ENCODE results near the gene ANGPTL8. TPM values are rescaled to one million over a fixed set of nuclear protein-coding genes. Genes with fewer than 3 reads are reported as not detected.

Gene ANGPTL8
- total RNA-seq, 1 experiment from 2014 or later: not detected

GRCh38 chr19:11227195-11227886 is 12.1 kb upstream of the ANGPTL8 start:
- in situ Hi-C loops (cut with HindIII; ENCODE audit: low pct_unique_long_range_greater_than_20kb, low sequenced_read_pairs): no loop called here
- peak; percentile 30 for DNase-seq (ENCODE audit: low read depth, low spot score)

GRCh38 chr19:11230621-11231386 is 8.6 kb upstream of the ANGPTL8 start:
- DNase-seq (ENCODE audit: low read depth, low spot score): no peak
- in situ Hi-C loops (cut with HindIII; ENCODE audit: low pct_unique_long_range_greater_than_20kb, low sequenced_read_pairs): no loop called here

- no peak for DNase-seq (ENCODE audit: low read depth, low spot score)
- in situ Hi-C loops (cut with HindIII; ENCODE audit: low pct_unique_long_range_greater_than_20kb, low sequenced_read_pairs): no loop called here
These were observed 6.9 kb upstream of the ANGPTL8 start for GRCh38 chr19:11232555-11232954.

- DNase-seq (ENCODE audit: low read depth, low spot score): no peak
- in situ Hi-C loops (cut with HindIII; ENCODE audit: low pct_unique_long_range_greater_than_20kb, low sequenced_read_pairs): no loop called here
These were observed 6.3 kb upstream of the ANGPTL8 start for GRCh38 chr19:11233073-11233472.

GRCh38 chr19:11234486-11235075 is 4.8 kb upstream of the ANGPTL8 start:
- in situ Hi-C loops (cut with HindIII; ENCODE audit: low pct_unique_long_range_greater_than_20kb, low sequenced_read_pairs): no loop called here
- no peak for DNase-seq (ENCODE audit: low read depth, low spot score)

GRCh38 chr19:11236324-11237301 is 2.8 kb upstream of the ANGPTL8 start:
- in situ Hi-C loops (cut with HindIII; ENCODE audit: low pct_unique_long_range_greater_than_20kb, low sequenced_read_pairs): no loop called here
- DNase-seq (ENCODE audit: low read depth, low spot score): no peak

- in situ Hi-C loops (cut with HindIII; ENCODE audit: low pct_unique_long_range_greater_than_20kb, low sequenced_read_pairs): no loop called here
- DNase-seq (ENCODE audit: low read depth, low spot score): no peak
These were observed 2.1 kb upstream of the ANGPTL8 start for GRCh38 chr19:11237321-11237720.

GRCh38 chr19:11238041-11238440 is 1.4 kb upstream of the ANGPTL8 start:
- no peak for DNase-seq (ENCODE audit: low read depth, low spot score)
- in situ Hi-C loops (cut with HindIII; ENCODE audit: low pct_unique_long_range_greater_than_20kb, low sequenced_read_pairs): no loop called here

GRCh38 chr19:11238781-11239376 is 540 bp upstream of the ANGPTL8 start:
- in situ Hi-C loops (cut with HindIII; ENCODE audit: low pct_unique_long_range_greater_than_20kb, low sequenced_read_pairs): no loop called here
- no peak for DNase-seq (ENCODE audit: low read depth, low spot score)

- in situ Hi-C loops (cut with HindIII; ENCODE audit: low pct_unique_long_range_greater_than_20kb, low sequenced_read_pairs): no loop called here
- DNase-seq (ENCODE audit: low read depth, low spot score): no peak
These were observed 607 bp downstream of the ANGPTL8 start for GRCh38 chr19:11240008-11240444.

- in situ Hi-C loops (cut with HindIII; ENCODE audit: low pct_unique_long_range_greater_than_20kb, low sequenced_read_pairs): no loop called here
- no peak for DNase-seq (ENCODE audit: low read depth, low spot score)
These were observed 2.6 kb downstream of the ANGPTL8 start for GRCh38 chr19:11242025-11242424.

GRCh38 chr19:11242864-11243797 is 3.7 kb downstream of the ANGPTL8 start:
- in situ Hi-C loops (cut with HindIII; ENCODE audit: low pct_unique_long_range_greater_than_20kb, low sequenced_read_pairs): no loop called here
- DNase-seq (ENCODE audit: low read depth, low spot score): peak; percentile 78

- in situ Hi-C loops (cut with HindIII; ENCODE audit: low pct_unique_long_range_greater_than_20kb, low sequenced_read_pairs): no loop called here
These were observed 4.4 kb downstream of the ANGPTL8 start for GRCh38 chr19:11243798-11244169.

GRCh38 chr19:11244846-11245589 is 5.6 kb downstream of the ANGPTL8 start:
- no peak for DNase-seq (ENCODE audit: low read depth, low spot score)
- in situ Hi-C loops (cut with HindIII; ENCODE audit: low pct_unique_long_range_greater_than_20kb, low sequenced_read_pairs): no loop called here

More at GRCh38 chr19:11243798-11244169, 4.4 kb downstream of the ANGPTL8 start:
- DNase-seq (ENCODE audit: low read depth, low spot score): no peak

GRCh38 chr19:11246941-11247340 is 7.5 kb downstream of the ANGPTL8 start:
- in situ Hi-C loops (cut with HindIII; ENCODE audit: low pct_unique_long_range_greater_than_20kb, low sequenced_read_pairs): no loop called here
- no peak for DNase-seq (ENCODE audit: low read depth, low spot score)

- DNase-seq (ENCODE audit: low read depth, low spot score): no peak
- in situ Hi-C loops (cut with HindIII; ENCODE audit: low pct_unique_long_range_greater_than_20kb, low sequenced_read_pairs): no loop called here
These were observed 8.0 kb downstream of the ANGPTL8 start for GRCh38 chr19:11247391-11247790.

Data from SK-MEL-5 (cell line).